Fibroblast of lung (primary cell): ENCODE measurements around the gene PDE4B.

ENCODE experiments used
- EZH2 ChIP-seq: IDR thresholded peaks from 2 replicates; pipeline ENCODE4 v1.5.1; 2012; ENCODE audit warnings: low read length, control low read depth, mild to moderate bottlenecking; ENCODE audit errors: missing control alignments
- TF ChIP-seq, protein P1 (sequence below), 2 donors: IDR thresholded peaks in 1 of 2; conservative IDR thresholded peaks in 1 of 2; 1 replicate in 1 of 2; 2 replicates in 1 of 2; pipeline ENCODE4 v1.5.1; 2011 to 2012; ENCODE audit warnings: low read length in 2 of 2, control low read depth in 1 of 2, inconsistent platforms in 1 of 2, low read depth in 1 of 2, mild to moderate bottlenecking in 1 of 2

- TF ChIP-seq EZH2, result no peak
- TF ChIP-seq, protein P1, sequence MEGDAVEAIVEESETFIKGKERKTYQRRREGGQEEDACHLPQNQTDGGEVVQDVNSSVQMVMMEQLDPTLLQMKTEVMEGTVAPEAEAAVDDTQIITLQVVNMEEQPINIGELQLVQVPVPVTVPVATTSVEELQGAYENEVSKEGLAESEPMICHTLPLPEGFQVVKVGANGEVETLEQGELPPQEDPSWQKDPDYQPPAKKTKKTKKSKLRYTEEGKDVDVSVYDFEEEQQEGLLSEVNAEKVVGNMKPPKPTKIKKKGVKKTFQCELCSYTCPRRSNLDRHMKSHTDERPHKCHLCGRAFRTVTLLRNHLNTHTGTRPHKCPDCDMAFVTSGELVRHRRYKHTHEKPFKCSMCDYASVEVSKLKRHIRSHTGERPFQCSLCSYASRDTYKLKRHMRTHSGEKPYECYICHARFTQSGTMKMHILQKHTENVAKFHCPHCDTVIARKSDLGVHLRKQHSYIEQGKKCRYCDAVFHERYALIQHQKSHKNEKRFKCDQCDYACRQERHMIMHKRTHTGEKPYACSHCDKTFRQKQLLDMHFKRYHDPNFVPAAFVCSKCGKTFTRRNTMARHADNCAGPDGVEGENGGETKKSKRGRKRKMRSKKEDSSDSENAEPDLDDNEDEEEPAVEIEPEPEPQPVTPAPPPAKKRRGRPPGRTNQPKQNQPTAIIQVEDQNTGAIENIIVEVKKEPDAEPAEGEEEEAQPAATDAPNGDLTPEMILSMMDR (conservative IDR thresholded peaks at IDR 0.05 in 1 of 2, IDR thresholded peaks at IDR 0.05 in 1 of 2; ENCODE audit: low read depth in 1 of 2, low read length in 2 of 2), result no peak
These were observed 578.7 kb downstream of the PDE4B start for GRCh38 chr1:66371233-66372005.
